ENCODE measurements around the gene TPSAB1.

The TPSAB1 gene

GRCh38 chr16:1288813-1289476 is 48.4 kb downstream of the TPSAB1 start:
- DNase-seq = no peak

GRCh38 chr16:1289477-1289866 is 49.0 kb downstream of the TPSAB1 start:
- no peak for DNase-seq

- no peak for DNase-seq
Measured at GRCh38 chr16:1290063-1290501, 49.6 kb downstream of the TPSAB1 start.

GRCh38 chr16:1290860-1291575 is 50.5 kb downstream of the TPSAB1 start:
- DNase-seq = no peak

DNA sequence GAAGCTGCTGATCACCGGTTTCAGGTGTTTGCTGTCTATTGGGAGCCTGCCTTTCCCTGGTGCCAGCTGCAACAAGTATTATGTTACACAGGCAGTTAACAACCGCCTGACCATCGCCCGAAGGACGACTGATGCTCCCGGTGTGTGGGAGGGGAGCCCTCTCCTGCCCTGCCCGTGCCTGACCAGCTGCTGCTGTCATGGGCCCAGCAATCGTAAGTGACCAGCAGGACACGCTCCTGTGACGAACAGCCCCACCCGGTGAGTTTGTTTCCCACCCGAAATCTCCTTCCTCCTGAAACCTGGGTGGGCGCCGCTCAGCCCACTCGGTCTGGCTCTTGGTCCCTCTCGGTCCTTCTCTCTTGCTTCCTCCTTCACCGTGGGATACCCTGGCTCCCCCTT is 51.1 kb downstream of the TPSAB1 start:
- DNase-seq = no peak

Measured in NCI-H1436 treated with DMSO at 0.1 percent for 48 hours (cell line).